ENCODE results near the gene P2RY2.

Gene P2RY2

DNA sequence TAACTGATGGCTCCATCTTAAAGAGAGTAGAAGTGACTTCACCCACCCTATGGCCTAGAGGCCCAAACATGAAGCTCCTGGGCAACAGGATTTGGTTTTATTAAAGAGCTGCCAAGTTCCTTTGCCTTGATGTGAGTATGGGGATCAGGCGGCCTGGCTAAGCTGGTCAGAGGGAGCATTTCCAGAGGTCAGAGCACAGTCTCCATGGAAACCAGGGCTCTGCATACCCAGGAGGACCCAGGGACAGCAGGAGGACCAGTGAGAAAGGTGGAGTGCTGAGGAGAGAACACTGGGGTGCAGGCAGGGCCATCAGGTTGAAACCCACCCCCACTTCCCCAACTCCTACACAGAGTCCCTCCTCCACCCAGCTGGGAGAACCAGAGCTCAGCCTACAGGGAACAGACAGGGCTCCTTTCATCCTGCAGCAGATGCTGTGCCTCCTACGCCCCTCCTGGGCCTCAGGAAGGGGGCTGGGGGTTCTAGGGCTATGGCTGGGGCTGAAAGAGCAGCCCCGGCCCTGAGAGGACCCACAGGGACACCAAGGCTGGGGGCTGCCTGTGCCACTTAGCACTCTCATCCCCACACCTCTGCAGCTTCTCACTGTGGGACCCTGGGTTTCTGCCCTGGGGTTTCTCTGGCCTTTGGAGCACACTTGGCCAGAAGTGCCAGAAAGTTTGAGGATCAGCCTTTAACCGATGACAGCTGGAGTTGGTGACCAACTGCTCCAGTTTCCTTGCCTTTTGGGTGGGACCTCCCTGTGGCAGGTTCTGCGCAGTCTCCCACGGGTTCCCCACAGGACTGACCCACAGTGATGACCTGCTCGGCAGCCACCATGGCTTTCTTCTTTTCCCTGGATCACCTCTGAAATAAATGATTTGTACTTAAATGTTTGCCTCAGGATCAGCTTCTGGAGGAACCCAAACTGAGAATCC lies 40.3 kb downstream of the P2RY2 start:
- DNase-seq (ENCODE audit: insufficient read length, low spot score) = no peak
- TF ChIP-seq, protein P1, sequence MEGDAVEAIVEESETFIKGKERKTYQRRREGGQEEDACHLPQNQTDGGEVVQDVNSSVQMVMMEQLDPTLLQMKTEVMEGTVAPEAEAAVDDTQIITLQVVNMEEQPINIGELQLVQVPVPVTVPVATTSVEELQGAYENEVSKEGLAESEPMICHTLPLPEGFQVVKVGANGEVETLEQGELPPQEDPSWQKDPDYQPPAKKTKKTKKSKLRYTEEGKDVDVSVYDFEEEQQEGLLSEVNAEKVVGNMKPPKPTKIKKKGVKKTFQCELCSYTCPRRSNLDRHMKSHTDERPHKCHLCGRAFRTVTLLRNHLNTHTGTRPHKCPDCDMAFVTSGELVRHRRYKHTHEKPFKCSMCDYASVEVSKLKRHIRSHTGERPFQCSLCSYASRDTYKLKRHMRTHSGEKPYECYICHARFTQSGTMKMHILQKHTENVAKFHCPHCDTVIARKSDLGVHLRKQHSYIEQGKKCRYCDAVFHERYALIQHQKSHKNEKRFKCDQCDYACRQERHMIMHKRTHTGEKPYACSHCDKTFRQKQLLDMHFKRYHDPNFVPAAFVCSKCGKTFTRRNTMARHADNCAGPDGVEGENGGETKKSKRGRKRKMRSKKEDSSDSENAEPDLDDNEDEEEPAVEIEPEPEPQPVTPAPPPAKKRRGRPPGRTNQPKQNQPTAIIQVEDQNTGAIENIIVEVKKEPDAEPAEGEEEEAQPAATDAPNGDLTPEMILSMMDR (IDR thresholded peaks at IDR 0.05; ENCODE audit: insufficient read depth, missing control alignments) = no peak
- no peak for FAIRE-seq

DNA sequence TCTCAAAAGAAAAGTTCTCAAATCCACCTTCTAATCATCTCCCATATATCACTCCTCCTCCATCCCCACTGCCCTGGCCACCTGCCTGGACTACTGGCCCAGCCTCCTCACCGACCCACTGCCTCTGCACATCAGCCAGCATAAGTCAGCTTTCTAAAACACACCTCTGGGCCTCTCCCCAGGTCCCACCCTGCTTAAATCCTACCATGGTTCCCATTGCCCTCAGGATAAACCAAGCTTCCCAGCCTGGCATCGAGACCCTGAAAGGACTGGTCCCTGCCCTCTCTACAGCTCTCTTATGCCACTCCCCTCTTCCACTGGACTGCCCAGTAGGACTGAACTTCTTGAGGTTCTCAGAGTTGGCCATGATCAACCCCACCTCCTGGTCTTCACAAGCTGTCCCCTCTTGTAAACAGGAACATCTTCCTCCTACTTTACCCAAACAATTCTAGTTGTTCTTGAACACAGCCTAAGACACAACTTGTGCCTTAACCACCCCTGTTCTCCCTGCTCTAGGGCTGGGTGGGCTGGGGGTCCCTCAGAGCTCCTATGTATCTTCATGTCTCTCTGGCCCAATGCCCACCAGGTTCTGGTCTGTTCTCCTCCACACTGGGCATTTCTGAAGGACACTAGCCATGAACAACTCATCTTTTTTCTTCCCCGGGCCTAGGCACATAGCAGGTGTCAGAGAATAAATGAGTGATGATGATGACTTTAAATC lies 41.5 kb downstream of the P2RY2 start:
- TF ChIP-seq, protein P1 (IDR thresholded peaks at IDR 0.05; ENCODE audit: insufficient read depth, missing control alignments) = no peak
- no peak for DNase-seq (ENCODE audit: insufficient read length, low spot score)
- no peak for FAIRE-seq

DNA sequence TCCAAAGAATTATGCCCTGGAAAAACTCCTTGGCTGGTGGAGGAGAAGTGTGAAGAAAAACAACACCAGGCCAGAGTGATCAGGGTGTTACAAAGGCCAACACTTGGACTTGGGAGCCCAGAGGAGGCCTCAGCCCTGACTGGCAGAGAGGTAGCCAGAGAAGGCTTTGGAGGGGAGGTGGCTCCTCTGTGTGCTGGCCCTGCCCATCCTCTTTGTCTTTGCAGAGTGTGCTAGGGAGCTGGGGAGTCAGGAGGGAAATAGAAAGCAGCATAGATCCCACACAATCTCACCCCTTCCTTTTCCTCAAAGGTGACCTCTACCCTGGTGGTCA lies 42.0 kb downstream of the P2RY2 start:
- FAIRE-seq = no peak
- no peak for DNase-seq (ENCODE audit: insufficient read length, low spot score)
- TF ChIP-seq, protein P1 (IDR thresholded peaks at IDR 0.05; ENCODE audit: insufficient read depth, missing control alignments) = no peak

- TF ChIP-seq, protein P1 (IDR thresholded peaks at IDR 0.05; ENCODE audit: insufficient read depth, missing control alignments) = no peak
- no peak for DNase-seq (ENCODE audit: insufficient read length, low spot score)
- no peak for FAIRE-seq
Measured at GRCh38 chr11:73262851-73263495, 44.9 kb downstream of the P2RY2 start.

DNA sequence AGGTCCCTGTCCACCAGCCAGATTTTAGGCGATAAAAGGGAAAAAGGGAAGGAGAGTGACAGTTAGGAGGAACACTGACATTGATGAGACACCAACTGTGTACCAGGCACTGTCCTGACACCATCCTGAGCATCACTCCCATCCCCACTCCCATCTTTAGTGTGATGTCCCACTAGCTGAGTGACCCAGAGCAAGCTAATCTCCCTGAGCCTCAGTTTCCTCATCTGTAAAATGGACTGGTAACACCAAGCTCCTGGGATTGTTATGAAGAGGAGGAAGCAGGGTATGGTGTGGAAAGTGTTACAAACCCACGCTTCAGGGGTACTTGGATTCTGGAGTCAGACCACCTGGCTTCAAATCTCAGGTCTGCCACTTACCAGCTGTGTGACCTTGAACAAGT lies 45.6 kb downstream of the P2RY2 start:
- TF ChIP-seq, protein P1 (IDR thresholded peaks at IDR 0.05; ENCODE audit: insufficient read depth, missing control alignments) = no peak
- no peak for FAIRE-seq
- no peak for DNase-seq (ENCODE audit: insufficient read length, low spot score)

- no peak for FAIRE-seq
- no peak for DNase-seq (ENCODE audit: insufficient read length, low spot score)
- TF ChIP-seq, protein P1 (IDR thresholded peaks at IDR 0.05; ENCODE audit: insufficient read depth, missing control alignments) = no peak
Measured at GRCh38 chr11:73265278-73265810, 47.3 kb downstream of the P2RY2 start.
